ENCODE data around the gene FAM81A.
"Not testable (repeated sequence)": the region's sequence is repeated elsewhere in the genome, so short reads cannot be mapped to it uniquely, and the experiment has no call there.

FAM81A gene

DNA sequence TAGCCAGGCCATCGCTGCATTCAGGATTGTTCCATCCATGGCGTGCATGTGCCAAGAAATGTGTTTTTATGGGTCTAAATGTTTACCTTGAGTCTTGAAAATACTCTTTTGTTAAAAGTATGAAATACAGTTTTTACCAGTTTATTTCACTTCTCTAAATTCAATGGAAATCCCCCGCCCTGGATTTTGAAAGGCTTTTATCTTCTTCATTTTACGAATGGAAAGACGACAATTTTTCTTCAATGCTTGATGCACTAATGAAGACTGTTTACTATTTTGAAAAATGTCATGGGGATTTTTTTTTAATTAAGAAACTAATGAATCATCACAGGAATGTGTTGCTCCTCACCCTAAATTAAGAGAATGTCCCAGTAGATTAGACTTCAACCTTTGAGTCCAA, 83.5 kb downstream of the FAM81A start:
- Histone ChIP-seq H3K4me3 (ENCODE audit: low read depth, low read length) (no peak overlapping the region), H3K9me3 (ENCODE audit: severe bottlenecking) (no peaks in the 10 kb centered on the region), H3K27ac (no peak overlapping the region), H3K27me3 (ENCODE audit: insufficient read depth, low read depth, severe bottlenecking) (no peaks in the 10 kb centered on the region), H3K36me3 (no peaks in the 10 kb centered on the region)
- TF ChIP-seq, protein P1, sequence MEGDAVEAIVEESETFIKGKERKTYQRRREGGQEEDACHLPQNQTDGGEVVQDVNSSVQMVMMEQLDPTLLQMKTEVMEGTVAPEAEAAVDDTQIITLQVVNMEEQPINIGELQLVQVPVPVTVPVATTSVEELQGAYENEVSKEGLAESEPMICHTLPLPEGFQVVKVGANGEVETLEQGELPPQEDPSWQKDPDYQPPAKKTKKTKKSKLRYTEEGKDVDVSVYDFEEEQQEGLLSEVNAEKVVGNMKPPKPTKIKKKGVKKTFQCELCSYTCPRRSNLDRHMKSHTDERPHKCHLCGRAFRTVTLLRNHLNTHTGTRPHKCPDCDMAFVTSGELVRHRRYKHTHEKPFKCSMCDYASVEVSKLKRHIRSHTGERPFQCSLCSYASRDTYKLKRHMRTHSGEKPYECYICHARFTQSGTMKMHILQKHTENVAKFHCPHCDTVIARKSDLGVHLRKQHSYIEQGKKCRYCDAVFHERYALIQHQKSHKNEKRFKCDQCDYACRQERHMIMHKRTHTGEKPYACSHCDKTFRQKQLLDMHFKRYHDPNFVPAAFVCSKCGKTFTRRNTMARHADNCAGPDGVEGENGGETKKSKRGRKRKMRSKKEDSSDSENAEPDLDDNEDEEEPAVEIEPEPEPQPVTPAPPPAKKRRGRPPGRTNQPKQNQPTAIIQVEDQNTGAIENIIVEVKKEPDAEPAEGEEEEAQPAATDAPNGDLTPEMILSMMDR (IDR thresholded peaks at IDR 0.05; ENCODE audit: low read depth, low read length) = no peak
- no peak for DNase-seq

DNA sequence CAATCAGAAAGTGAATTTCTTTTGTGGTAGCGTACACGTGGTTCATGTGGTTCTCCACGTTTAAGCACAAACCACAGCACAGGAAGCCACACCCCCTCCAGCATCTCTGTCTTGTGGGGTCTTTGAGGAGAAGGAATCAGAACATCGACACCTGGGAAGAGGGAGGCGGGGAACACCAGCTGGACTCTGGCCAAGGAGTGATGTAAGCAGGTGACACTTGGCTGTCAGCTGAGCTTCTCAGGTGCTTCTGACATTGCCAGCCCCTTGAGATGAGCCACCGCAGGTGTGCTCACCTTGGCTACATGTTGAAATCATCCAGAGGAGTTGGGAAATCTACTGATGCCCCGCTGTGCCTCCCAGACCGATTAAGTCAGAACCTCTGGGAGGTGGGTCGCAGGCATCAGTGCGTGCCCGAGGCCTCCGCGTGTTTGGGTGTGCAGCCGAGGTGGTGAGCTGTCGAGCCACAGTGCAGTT, 85.0 kb downstream of the FAM81A start:
- Histone ChIP-seq H3K9me3 (ENCODE audit: severe bottlenecking) (no peaks in the 10 kb centered on the region), H3K27me3 (ENCODE audit: insufficient read depth, low read depth, severe bottlenecking) (no peaks in the 10 kb centered on the region), H3K27ac (no peak overlapping the region), H3K36me3 (no peaks in the 10 kb centered on the region), H3K4me3 (ENCODE audit: low read depth, low read length) (no peak overlapping the region)
- TF ChIP-seq, protein P1 (IDR thresholded peaks at IDR 0.05; ENCODE audit: low read depth, low read length) = no peak
- DNase-seq = no peak

DNA sequence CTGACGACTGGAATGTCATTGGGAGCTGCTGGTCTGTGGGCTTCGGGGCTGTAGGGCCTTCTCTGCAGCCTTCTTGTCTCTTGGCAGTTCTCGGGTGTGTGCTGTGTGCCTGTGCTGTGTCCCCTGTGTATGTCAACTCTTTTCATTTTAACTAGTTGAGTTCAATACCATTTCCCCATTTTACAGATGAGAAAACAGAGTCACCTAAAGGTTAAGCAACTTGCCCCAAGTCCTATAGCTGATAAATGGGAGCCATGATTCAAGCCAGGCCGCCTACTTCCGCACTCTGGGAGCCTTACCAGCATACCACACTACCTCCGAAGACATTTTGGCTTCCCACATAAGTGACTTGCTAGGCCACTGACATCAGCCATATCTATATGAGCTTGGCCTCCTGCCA, 85.7 kb downstream of the FAM81A start:
- Histone ChIP-seq H3K9me3 (ENCODE audit: severe bottlenecking) (no peaks in the 10 kb centered on the region), H3K36me3 (no peaks in the 10 kb centered on the region), H3K4me3 (ENCODE audit: low read depth, low read length) (no peak overlapping the region), H3K27me3 (ENCODE audit: insufficient read depth, low read depth, severe bottlenecking) (no peaks in the 10 kb centered on the region), H3K27ac (no peak overlapping the region)
- DNase-seq = no peak
- TF ChIP-seq, protein P1 (IDR thresholded peaks at IDR 0.05; ENCODE audit: low read depth, low read length) = no peak

DNA sequence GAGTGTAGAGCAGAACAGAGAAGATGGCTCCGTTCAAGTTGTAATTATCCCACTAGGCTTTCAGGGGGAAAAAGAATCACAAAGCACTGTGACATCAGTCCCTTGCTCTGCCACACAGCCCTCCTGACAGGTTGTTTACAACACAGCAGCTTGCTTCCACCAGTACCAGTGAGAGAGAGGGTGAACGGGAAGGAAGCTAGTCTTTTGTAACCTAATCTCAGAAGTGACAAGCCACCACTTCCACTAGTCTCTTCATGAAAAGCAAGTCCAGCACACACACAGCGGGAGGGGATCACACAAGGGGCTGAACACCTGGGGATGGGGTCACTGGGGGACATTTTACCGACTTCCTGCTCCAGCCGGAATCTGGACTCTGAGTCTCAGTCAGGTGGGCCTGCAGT, 86.3 kb downstream of the FAM81A start:
- no peak for DNase-seq

DNA sequence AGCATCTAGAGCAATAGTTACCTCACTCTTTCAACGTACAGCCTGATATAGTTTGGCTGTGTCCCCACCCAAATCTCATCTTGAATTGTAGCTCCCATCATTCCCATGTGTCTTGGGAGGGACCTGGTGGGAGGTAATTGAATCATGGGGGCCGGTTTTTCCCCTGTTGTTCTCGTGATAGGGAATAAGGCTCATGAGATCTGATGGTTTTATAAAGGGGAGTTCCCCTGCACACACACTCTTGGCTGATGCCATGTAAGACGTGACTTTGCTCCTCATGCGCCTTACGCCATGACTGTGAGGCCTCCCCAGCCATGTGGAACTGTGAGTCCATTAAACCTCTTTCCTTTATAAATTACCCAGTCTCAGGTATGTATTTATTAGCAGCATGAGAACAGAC, 88.5 kb downstream of the FAM81A start:
- H3K27me3 ChIP-seq (ENCODE audit: insufficient read depth, low read depth, severe bottlenecking); H3K9me3 ChIP-seq (ENCODE audit: severe bottlenecking); DNase-seq; H3K4me3 ChIP-seq (ENCODE audit: low read depth, low read length); H3K36me3 ChIP-seq; H3K27ac ChIP-seq: not testable (repeated sequence)

More for the DNA sequence above, 86.3 kb downstream of the FAM81A start:
- no peaks in the 10 kb centered on the region for H3K27me3 ChIP-seq (ENCODE audit: insufficient read depth, low read depth, severe bottlenecking)
- no peak overlapping the region for H3K27ac ChIP-seq
- no peaks in the 10 kb centered on the region for H3K9me3 ChIP-seq (ENCODE audit: severe bottlenecking)
- H3K4me3 ChIP-seq (ENCODE audit: low read depth, low read length) = no peak overlapping the region
- TF ChIP-seq, protein P1 (IDR thresholded peaks at IDR 0.05; ENCODE audit: low read depth, low read length) = no peak
- H3K36me3 ChIP-seq = no peaks in the 10 kb centered on the region

DNA sequence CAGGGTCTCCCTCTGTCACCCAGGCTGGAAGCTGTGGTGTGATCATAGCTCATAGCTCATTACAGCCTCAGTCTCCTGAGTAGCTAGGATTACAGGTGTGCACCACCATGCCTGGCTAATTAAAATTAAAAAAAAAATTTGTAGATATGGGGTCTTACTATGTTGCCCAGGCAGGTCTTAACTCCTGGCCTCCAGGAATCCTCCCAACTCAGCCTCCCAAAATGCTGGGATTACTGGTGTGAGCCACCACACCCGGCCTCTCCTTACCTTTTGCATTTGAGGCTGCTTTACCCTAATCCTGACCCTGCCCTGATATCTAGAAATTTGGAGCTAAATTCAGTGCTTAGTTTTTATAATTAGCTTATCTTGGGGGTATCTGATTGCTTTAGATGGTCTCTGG, 90.4 kb downstream of the FAM81A start:
- DNase-seq = no peak
- Histone ChIP-seq H3K27me3 (ENCODE audit: insufficient read depth, low read depth, severe bottlenecking) (no peaks in the 10 kb centered on the region), H3K27ac (no peak overlapping the region), H3K36me3 (no peaks in the 10 kb centered on the region), H3K9me3 (ENCODE audit: severe bottlenecking) (no peaks in the 10 kb centered on the region), H3K4me3 (ENCODE audit: low read depth, low read length) (no peak overlapping the region)
- TF ChIP-seq, protein P1 (IDR thresholded peaks at IDR 0.05; ENCODE audit: low read depth, low read length) = no peak

All from WERI-Rb-1 (cell line).